Measurements from ENCODE around the gene CERS1.

CERS1 gene

DNA sequence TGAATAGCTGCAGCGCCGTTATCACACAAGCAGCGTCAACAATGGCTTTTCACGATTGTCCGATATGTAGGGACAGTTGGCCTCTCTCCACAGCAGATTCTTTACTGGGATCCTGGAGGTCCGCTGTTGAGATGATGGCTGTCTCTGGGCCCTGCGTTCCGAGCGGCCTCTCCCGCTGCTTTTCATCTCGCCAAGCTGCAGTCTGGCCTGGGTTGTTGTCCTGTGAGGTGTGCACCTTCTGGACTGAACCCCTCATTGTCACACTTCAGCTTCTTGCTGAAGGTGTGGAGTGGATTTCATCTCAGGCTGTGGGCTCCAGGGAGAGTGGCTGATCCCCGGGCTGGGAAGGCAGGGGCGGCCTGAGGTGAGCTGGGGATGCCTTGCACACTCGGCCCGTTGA is 54.6 kb downstream of the CERS1 start:
- Histone ChIP-seq H3K9me3 (ENCODE audit: low read depth, low read length) (no peaks in the 10 kb centered on the region), H3K9ac (ENCODE audit: insufficient read length) (no peak overlapping the region), H3K36me3 (ENCODE audit: insufficient read depth, low read length) (peaks cover 15% of the 10 kb centered on the region), H3K27ac (no peak overlapping the region), H3K4me3 (no peak overlapping the region)
- DNase-seq (ENCODE audit: low read depth, low spot score): no peak
- TF ChIP-seq EZH2 (IDR thresholded peaks at IDR 0.05) (no peak), POLR2AphosphoS5 (IDR thresholded peaks at IDR 0.05; ENCODE audit: borderline replicate concordance, low read depth, low read length) (no peak), FOXP2 (optimal IDR thresholded peaks at IDR 0.05; ENCODE audit: control extremely low read depth, extremely low read length, insufficient read depth) (no peak)

DNA sequence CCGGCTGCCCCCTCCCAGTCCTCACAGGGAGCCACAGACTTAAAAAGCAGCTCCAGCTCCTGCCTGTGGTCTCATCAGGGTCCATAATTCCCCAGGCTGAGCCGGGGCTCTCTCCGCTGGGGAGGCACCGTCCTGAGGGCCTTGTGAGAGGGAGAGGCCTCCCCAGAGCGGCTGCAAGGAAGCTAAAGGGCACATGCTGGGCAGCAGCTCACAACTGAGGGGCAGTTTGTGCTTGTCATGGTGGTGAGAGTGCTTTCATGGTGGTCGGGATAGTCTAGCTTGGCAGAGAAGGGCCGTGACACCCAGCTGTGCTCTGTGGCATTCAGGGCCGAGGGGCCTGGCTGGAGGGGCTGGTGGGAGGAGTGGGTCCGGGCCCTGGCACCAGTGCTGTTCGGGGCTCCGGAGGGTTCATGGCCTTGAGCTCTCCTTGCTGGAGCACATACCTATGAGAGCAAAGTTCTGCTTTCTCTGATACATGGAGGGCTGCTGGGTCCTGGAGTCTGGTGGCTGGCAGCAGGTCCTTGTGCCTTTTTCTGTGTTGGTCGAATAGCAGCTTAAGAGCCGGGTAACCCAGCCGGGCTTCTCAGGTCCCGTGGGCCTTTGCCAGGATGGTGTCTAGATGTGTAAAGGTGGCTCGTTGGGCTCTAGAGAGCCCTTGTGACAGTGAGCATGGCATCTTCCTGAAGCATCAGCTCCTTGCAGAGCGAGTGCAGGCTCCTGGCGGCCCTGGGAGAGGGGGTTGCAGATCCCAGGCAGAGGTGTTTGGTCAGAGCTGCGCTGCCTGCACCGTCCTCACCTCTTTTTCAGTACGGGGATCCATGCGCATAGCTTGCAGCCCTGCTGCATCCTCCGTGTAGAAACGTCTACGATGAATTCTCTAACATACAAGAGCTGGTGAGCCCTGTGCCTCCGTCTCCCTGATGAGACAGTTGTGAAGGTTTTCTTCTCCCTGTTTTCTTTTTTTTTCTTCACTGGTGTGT is 55.4 kb downstream of the CERS1 start:
- H3K27ac ChIP-seq: no peak overlapping the region
- peaks cover 19% of the 10 kb centered on the region for H3K36me3 ChIP-seq (ENCODE audit: insufficient read depth, low read length)
- H3K9ac ChIP-seq (ENCODE audit: insufficient read length): no peak overlapping the region
- H3K9me3 ChIP-seq (ENCODE audit: low read depth, low read length): no peaks in the 10 kb centered on the region
- TF ChIP-seq FOXP2 (optimal IDR thresholded peaks at IDR 0.05; ENCODE audit: control extremely low read depth, extremely low read length, insufficient read depth) (no peak), POLR2AphosphoS5 (IDR thresholded peaks at IDR 0.05; ENCODE audit: borderline replicate concordance, low read depth, low read length) (no peak), EZH2 (IDR thresholded peaks at IDR 0.05) (no peak)
- DNase-seq (ENCODE audit: low read depth, low spot score): no peak
- H3K4me3 ChIP-seq: no peak overlapping the region

DNA sequence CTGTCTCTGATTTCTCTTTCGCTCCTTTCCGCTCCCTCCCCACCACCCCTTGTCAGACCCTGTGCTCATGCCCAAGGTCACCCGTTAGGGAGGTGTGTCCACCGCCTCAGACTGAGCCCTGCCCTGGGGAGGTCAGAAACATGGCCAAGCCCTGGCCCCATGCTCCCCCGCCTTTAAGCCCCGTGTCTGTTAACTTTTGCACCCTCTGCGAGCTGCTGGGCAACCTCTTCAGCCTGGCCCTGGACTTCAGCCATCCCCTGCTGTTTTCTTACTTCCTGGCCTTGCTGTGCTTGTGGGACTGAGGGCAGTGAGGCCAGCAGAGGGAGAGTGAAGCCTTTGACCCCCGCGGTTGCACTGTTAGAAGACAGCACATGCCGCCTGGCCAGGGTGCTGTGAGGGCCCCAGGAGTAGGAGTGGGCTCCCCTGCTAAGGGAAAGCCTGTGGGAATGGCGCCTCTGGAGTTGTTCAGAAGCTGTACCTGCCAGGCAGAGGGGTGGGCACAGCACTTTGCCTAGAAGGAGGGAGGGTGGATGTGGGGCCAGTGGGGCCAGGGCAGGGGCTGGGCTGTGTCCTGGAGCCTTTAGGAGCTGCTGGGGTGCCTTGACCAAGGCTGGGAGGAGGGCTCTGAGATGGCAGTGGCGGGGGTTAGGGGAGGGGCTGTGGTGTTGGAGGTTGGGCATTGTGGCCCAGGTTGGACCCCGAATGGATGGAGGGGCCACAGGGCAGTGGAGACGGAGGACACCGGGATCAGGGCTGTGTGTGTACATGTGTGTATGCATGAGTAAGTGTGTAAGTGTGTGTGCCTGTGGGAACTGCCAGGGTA is 56.3 kb downstream of the CERS1 start:
- H3K9ac ChIP-seq (ENCODE audit: insufficient read length): no peak overlapping the region
- no peak overlapping the region for H3K27ac ChIP-seq
- H3K36me3 ChIP-seq (ENCODE audit: insufficient read depth, low read length): peaks cover 28% of the 10 kb centered on the region
- no peak overlapping the region for H3K4me3 ChIP-seq
- no peak for TF ChIP-seq EZH2 (IDR thresholded peaks at IDR 0.05)
- TF ChIP-seq FOXP2 (optimal IDR thresholded peaks at IDR 0.05; ENCODE audit: control extremely low read depth, extremely low read length, insufficient read depth): no peak
- TF ChIP-seq POLR2AphosphoS5 (IDR thresholded peaks at IDR 0.05; ENCODE audit: borderline replicate concordance, low read depth, low read length): no peak
- no peaks in the 10 kb centered on the region for H3K9me3 ChIP-seq (ENCODE audit: low read depth, low read length)
- no peak for DNase-seq (ENCODE audit: low read depth, low spot score)

DNA sequence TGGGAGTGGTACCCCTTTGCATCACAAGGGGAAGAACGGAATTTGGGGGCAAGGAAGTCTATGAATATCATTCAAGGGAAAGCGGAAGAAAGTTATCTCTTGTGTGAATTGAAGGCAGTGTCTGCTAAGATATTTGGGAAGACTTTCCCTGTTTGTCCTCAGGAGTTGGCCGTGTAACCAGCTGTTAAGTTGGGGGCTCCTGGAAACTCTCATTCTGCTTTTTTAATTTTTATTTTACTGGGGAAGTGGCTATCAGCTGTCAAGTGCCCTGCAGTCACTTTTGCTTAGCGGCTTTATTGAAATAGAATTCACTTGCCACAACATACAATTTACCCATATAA is 61.3 kb downstream of the CERS1 start:
- Histone ChIP-seq H3K4me3 (peak overlapping the region; percentile 80), H3K9ac (ENCODE audit: insufficient read length) (peak overlapping the region; percentile 98), H3K27ac (no peak overlapping the region), H3K36me3 (ENCODE audit: insufficient read depth, low read length) (peaks cover 42% of the 10 kb centered on the region), H3K9me3 (ENCODE audit: low read depth, low read length) (no peaks in the 10 kb centered on the region)
- TF ChIP-seq POLR2AphosphoS5 (IDR thresholded peaks at IDR 0.05; ENCODE audit: borderline replicate concordance, low read depth, low read length) (no peak), FOXP2 (optimal IDR thresholded peaks at IDR 0.05; ENCODE audit: control extremely low read depth, extremely low read length, insufficient read depth) (no peak), EZH2 (IDR thresholded peaks at IDR 0.05) (no peak)
- DNase-seq (ENCODE audit: low read depth, low spot score): no peak

DNA sequence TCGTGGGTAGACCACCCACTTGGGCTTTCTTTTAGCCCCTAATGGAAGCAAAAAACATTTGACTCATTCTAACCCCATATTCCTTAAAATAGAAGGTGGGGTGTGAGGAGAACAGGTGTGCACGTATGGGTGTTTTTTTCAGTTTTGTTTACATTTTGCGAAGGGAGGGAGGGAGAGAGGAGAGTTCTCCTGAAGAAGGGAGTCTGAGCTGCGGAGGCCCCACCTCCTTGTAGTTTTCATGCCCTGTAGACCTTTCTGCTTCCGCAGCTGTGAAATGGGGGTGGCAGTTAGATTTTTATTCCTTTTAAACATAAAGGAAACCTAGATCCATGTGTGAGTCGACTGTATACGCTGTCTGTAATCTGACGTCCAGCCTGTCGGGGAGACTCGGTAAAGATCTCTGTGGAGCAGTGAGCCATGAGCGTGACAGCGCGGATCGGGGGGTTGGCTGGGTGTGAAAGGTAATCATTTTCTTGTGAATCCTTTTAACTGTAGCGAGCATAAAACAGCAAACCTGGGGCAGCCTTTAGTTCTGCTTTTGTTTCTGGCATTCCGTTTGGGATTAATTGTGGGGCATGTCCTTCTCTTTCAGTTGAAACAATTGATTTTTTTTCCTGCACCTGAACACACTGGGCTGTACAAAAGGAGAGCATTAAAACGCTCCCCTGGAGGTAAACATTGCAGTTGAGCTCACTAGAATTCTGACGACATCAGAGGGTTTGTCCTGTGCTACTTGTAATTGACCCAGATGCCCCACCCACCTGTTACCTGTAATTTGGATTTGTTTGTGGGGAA is 61.9 kb downstream of the CERS1 start:
- DNase-seq (ENCODE audit: low read depth, low spot score): no peak
- H3K9ac ChIP-seq (ENCODE audit: insufficient read length): peak overlapping the region; percentile 98
- TF ChIP-seq POLR2AphosphoS5 (IDR thresholded peaks at IDR 0.05; ENCODE audit: borderline replicate concordance, low read depth, low read length) (no peak), FOXP2 (optimal IDR thresholded peaks at IDR 0.05; ENCODE audit: control extremely low read depth, extremely low read length, insufficient read depth) (no peak), EZH2 (IDR thresholded peaks at IDR 0.05) (no peak)
- H3K36me3 ChIP-seq (ENCODE audit: insufficient read depth, low read length): peaks cover 42% of the 10 kb centered on the region
- no peak overlapping the region for H3K27ac ChIP-seq
- no peaks in the 10 kb centered on the region for H3K9me3 ChIP-seq (ENCODE audit: low read depth, low read length)
- peak overlapping the region; percentile 80 for H3K4me3 ChIP-seq

DNA sequence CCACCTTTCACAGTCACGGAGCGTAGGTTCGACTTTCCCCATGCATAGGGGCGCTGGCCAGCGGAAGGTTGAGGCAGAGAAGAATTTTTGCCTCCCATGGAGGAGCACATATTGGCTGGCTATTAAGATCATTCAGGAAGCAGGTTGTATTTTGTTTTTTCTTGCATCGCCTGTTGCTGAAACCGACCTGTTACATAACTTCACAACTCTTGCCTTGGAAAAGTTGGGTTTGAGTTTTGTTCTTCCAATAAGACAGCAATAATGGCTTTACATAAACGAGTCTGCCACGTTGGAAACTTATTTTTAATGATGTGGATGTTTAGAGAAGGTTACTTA is 62.8 kb downstream of the CERS1 start:
- Histone ChIP-seq H3K9ac (ENCODE audit: insufficient read length) (peak overlapping the region; percentile 98), H3K9me3 (ENCODE audit: low read depth, low read length) (no peaks in the 10 kb centered on the region), H3K27ac (no peak overlapping the region), H3K36me3 (ENCODE audit: insufficient read depth, low read length) (peaks cover 37% of the 10 kb centered on the region), H3K4me3 (peak overlapping the region; percentile 80)
- no peak for TF ChIP-seq EZH2 (IDR thresholded peaks at IDR 0.05)
- TF ChIP-seq POLR2AphosphoS5 (IDR thresholded peaks at IDR 0.05; ENCODE audit: borderline replicate concordance, low read depth, low read length): no peak
- no peak for TF ChIP-seq FOXP2 (optimal IDR thresholded peaks at IDR 0.05; ENCODE audit: control extremely low read depth, extremely low read length, insufficient read depth)
- no peak for DNase-seq (ENCODE audit: low read depth, low spot score)

DNA sequence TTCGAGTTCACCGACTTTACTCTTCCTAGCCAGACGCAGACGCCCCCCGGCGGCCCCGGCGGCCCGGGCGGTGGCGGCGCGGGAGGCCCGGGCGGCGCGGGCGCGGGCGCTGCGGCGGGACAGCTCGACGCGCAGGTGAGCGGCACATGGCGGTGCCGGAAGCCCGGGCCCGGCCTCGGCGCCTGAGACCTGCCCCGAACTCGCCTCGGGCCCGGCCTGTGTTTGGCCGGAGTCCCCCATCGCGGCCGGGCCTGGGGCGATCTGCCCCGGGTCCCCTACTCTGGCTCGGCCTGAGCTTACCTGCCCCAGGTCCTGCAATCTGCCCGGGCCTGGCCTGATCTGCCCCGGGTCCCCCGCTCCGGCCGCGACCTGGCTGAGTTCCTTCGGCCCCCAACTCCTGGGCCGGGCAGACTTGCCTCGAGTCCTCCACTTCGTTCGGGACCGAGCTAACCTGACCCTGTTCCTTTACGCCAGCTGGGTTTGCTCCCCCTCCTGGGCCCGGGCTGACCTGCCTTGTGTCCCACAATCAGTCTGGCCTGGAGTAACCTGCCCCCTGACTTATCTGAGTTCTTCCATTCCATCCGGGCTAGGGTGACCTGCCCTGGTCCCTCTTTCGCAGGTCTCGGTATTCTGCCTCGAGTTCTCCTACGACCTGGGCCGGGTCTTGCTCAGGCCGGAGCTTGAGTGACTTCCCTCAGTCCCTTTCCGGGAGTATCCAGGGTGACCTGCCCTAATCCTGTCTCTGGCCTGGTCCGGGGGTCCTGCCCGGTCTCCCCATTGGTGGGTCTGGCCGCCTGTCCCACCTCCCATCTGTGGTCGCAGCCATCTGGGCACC is 63.4 kb downstream of the CERS1 start:
- Histone ChIP-seq H3K36me3 (ENCODE audit: insufficient read depth, low read length) (peaks cover 31% of the 10 kb centered on the region), H3K9ac (ENCODE audit: insufficient read length) (peak overlapping the region; percentile 98), H3K9me3 (ENCODE audit: low read depth, low read length) (no peaks in the 10 kb centered on the region), H3K27ac (no peak overlapping the region), H3K4me3 (peak overlapping the region; percentile 80)
- DNase-seq (ENCODE audit: low read depth, low spot score): no peak
- TF ChIP-seq POLR2AphosphoS5 (IDR thresholded peaks at IDR 0.05; ENCODE audit: borderline replicate concordance, low read depth, low read length) (no peak), EZH2 (IDR thresholded peaks at IDR 0.05) (no peak), FOXP2 (optimal IDR thresholded peaks at IDR 0.05; ENCODE audit: control extremely low read depth, extremely low read length, insufficient read depth) (no peak)

All from SK-N-MC (cell line).